ENCODE data around the gene AOPEP. TPM values are rescaled to one million over a fixed set of nuclear protein-coding genes. Genes with fewer than 3 reads are reported as not detected.
"Not testable (repeated sequence)": the region's sequence is repeated elsewhere in the genome, so short reads cannot be mapped to it uniquely, and the experiment has no call there.

AOPEP gene
- total RNA-seq, 1 experiment from 2014 or later = 119 TPM

DNA sequence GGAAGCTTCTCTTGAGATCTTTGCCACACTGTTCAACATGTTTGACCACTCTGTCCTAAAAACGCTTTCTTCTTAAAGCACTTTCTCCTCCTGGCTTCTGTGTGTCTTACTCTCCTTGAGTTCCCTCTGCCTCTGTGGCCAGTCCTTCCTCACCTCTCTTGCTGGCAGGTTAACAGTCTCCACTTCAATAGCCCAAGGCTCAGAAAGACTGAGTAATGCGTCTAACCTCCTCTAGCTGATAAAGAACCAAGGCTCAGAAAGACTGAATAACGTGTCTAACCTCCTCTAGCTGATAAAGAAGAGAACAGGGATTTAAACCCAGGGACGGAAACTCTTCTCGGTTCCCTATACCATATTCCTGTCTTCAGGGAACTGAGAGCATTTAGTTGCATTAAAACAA lies 205.2 kb downstream of the AOPEP start:
- DNase-seq (ENCODE audit: low read depth) = peak; percentile 38

DNA sequence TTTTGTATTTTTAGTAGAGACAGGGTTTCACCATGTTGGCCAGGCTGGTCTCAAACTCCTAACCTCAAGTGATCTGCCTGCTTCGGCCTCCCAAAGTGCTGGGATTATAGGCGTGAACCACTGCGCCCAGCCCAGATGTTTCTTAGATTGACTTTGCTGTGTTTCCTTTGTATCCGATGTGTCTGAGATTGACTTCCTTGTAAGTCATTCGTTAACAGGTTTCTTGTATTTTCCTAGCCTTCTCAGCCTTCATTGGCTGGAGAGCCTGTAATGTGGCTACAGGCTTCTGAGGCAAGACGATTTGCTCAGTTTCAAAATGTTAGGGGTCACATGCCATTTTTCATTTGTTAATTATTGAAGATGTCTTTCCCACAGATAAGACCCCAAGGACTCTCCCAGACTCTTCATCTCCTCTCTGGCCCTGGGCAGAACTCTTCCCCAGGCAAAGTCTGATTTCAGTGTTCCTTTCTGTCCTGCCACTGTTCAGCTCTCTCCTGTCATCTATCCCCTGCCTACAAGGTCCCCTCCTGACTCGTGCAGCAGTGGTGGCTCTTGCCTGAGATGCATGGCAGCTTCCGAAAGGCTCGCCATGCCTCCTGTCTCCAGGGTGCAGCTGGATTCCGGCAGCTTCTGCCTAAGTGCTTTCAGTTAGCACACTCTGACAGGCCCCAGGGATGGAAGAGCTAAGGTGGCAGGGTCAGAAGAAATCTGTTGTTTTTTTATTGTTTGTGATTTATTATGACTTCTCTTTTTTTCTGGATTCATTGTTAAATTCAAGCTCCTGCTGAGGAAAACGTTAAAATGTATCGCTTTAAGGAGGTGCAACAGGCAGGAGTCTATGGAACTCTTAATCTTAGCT lies 206.4 kb downstream of the AOPEP start:
- no peak for DNase-seq (ENCODE audit: low read depth)

DNA sequence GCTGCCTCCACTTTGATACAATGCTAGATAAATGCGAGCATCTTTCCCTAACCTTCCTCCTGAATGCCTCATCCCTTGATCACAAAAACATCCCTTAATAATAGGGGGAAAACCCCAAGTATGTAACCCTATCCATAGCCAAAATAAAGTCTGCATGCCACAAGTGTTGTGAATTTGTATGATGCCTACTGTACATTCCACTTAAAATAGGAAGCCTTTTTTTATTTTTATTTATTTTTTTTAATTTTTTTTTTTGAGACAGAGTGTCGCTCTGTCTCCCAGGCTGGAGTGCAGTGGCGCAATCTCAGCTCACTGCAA lies 207.0 kb downstream of the AOPEP start:
- no peak for DNase-seq (ENCODE audit: low read depth)

DNA sequence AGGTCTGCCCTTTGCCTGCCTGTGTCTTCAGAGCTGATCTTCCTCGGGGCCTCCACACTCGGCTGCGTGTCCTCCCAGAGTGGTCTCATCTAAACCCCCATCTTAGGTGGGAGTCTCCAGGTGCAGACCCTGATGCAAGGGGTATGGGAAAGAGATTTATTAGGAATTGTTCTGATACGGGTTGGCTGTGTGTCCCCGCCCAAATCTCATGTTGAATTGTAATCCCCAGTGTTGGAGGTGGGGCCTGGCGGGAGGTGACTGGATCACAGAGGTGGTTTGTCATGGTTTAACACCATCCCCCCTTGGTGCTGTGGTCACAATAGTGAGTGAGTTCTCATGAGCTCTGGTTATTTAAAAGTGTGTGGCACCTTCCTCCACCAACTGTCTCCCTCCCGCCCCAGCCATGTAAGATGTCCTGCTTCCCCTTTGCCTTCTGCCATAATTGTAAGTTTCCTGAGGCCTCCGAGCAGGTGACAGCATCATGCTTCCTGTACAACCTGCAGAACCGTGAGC lies 208.4 kb downstream of the AOPEP start:
- DNase-seq (ENCODE audit: low read depth) = no peak

- DNase-seq (ENCODE audit: low read depth) = no peak
Observed at GRCh38 chr9:94935396-94935795, 208.9 kb downstream of the AOPEP start.

- no peak for DNase-seq (ENCODE audit: low read depth)
Observed at GRCh38 chr9:94936419-94936818, 209.9 kb downstream of the AOPEP start.

DNA sequence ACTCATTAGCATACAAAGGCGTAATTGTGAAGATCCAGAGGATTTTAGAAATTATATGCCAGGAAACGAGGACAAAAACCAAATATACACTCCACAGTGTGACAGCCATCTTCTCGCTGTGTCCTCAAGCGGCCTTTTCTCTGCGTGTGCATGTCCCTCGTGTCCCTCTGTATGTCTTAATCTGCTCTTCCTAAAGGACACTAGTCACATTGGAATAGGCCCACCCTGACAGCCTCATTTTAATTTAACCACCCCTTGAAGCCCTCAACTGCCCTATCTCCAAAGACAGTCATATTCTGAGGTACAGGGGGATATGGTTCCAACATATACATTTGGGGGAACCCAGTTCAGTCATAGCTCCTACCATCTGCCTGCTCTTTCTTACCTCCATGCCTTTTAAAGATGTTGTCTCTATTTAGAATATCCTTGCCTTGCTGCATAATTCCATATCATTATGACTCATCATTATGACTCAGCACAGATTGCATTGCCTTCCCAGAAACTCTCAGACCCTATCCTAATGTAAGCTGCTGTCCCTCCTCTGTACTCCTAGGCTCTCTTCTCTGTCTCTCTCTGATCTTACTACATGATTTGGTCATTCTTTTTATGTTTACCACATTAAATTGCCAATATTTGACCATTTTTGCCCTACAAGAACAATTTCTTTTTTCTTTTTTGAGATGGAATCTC lies 210.9 kb downstream of the AOPEP start:
- DNase-seq (ENCODE audit: low read depth) = peak; percentile 91

- no peak for DNase-seq (ENCODE audit: low read depth)
Observed at GRCh38 chr9:94938384-94938783, 211.9 kb downstream of the AOPEP start.

DNA sequence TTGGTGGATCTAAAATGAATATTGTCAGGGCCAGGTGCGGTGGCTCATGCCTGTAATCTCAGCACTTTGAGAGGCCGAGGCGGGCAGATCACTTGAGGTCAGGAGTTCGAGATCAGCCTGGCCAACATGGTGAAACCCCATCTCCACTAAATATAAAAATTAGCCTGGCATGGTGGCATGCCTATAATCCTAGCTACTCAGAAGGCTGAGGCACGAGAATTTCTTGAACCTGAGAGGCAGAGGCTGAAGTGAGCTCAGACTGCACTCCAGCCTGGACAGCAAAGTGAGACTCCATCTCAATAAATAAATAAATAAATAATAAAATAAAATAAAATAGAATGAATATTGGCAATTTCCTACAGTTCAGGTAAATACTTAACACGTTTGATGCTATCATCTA lies 213.8 kb downstream of the AOPEP start:
- not testable (repeated sequence) for DNase-seq (ENCODE audit: low read depth)

DNA sequence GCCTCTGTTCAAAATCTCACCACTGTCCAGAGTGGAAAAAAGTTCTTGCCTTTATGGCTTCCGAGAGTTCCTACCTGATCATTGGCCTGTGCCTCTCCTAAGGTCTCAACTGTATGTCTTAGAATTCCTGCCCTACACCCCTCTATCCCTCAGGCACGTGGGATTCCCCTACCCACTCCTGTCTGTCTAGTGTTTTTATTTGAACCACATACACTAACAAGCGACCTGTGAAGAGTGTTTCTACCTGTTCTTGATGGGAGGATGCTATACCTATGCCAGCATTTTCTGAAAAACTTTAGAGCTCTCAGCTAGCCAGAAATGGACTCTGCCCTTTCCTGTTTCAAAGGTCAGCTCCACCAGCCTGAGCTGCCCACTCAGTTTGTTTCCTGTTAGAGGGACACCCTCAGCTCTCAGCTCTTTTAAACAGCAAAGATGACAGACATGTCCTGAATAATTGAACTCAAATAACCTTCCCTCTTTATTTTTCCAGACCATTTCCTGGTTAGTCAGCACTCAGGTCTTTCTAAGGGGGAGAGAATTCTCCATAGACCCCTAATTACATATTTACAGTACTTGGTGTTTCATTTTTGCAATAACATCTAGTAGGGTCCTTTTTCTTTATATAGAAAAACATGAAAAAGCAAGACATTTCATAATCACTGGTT lies 214.8 kb downstream of the AOPEP start:
- DNase-seq (ENCODE audit: low read depth) = no peak

DNA sequence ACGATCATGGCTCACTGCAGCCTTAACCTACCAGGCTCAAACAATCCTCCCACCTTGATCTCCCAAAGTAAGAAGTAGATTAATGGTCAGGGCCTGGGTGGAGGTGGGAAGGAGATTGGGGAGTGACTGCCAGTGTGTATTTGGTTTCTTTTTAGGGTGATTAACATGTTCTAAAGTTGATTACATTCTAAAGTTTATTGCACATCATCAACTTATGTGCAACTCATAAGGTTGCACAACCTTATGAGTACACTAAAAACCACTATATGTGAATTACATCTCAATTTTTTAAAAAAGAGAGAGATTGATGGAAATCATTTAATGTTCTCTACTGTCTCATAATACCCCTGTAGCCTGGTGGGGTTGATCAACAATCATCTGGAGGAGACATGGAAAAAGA lies 218.1 kb downstream of the AOPEP start:
- DNase-seq (ENCODE audit: low read depth) = no peak

DNA sequence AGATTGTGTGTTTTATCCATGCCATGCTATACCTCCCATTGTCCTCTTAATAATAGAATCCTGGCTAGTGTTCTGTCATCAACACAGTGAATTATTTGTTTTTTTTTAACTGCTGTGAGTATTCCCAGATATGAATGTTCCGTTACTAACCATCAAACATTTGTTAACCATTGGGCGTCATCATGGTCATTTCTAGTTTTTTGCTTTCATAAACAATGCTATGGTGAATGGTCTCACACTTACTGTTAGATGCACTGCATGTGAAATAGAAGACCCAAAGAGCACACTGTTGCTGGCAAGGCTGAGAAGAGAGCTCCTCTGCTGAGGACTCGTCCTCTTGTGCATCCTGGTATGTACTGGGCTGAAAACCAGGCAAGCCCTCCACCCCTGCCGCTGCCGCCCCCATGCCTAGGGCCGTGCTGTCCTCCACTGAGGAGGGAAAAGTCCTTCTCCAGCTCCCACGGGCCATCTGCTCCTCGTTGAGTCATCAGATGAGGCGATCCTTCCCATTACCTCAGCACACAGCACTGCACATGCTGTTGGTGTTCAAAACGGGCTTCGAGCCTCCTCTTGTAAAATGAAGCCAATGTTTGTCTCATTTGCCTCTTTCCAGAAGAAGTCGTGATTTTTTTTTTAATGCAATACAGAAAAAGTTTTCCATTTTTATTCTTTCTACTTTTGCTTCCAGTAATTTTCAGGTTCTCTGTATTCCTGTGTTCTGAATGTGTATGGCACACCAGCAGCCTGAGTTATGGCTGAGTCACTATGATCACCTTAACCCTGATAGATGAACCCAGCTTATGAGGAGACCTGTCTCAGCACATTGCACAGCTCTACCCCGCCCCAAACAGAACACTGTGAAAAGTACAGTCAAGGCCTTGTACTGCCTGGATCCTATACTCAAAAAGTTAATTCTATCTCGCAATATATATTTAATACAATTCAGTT lies 219.0 kb downstream of the AOPEP start:
- DNase-seq (ENCODE audit: low read depth) = peak; percentile 84

GRCh38 chr9:94946256-94946655 lies 219.8 kb downstream of the AOPEP start:
- DNase-seq (ENCODE audit: low read depth) = no peak

- DNase-seq (ENCODE audit: low read depth) = no peak
Observed at GRCh38 chr9:94948567-94949235, 222.2 kb downstream of the AOPEP start.

GRCh38 chr9:94949370-94949769 lies 222.9 kb downstream of the AOPEP start:
- DNase-seq (ENCODE audit: low read depth) = no peak

- no peak for DNase-seq (ENCODE audit: low read depth)
Observed at GRCh38 chr9:94950040-94950578, 223.6 kb downstream of the AOPEP start.

- DNase-seq (ENCODE audit: low read depth) = peak; percentile 74
Observed at GRCh38 chr9:94950579-94951323, 224.3 kb downstream of the AOPEP start.

DNA sequence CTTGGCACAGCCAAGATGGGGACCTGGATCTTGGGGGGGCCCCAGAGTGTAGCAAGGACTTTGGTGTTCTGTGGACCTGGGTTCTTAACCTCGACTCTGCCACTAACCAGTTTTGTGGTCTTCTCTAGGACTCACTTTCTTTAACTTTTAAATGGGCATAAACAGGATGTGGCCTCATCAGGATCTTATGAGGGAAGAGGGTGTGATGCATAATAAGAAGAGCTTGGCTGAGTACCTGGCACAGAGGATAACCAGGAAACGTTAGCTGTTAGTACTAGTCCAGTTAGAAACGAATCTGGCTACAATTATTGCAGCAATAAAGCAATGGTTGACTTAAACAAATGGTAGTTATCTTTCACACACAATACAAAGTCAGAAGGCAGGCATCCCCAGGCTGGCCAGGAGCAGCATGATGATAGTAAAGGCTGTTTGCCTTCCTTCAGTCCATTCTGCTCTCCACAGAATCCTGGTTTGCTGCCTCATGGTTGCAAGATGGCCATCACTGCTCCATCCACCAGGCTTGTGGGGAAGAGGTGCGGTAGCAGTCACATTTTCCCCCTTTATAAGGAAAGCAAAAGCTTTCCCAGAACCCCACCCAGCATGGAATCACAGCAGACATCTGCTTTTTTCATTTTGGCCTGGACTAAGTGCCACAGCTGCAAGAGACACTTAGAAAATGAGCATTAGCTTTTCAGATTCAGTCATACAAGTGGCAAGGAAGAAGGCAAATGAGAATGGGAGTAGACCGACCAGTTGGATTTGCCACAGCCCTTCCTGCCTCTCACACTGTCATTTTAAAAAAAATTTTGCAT lies 225.0 kb downstream of the AOPEP start:
- DNase-seq (ENCODE audit: low read depth) = no peak

Data from RPMI7951 (cell line).